ENCODE data around the gene VIPR2.

DNA sequence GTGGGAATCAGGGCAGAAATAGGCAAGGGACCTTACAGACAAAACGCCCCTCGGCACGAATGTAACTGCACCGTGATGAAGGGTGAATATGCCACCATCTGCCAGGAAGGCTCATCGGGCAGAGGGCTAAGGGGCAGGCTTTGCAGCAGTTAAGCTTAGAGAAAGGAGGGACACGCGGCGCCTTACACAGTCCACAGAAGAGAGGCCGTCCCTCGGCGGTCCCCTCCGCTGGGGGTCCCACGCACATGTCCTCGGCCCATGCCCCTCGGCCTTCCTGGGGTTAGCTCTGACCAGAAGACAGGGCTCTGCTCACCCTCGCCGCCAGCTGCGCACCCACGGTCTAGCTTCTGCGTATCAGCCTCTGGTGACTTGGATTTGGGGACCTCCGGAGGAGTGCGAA is 147.2 kb downstream of the VIPR2 start:
- TF ChIP-seq POLR2A (IDR thresholded peaks at IDR 0.05): no peak
- TF ChIP-seq, protein P1, sequence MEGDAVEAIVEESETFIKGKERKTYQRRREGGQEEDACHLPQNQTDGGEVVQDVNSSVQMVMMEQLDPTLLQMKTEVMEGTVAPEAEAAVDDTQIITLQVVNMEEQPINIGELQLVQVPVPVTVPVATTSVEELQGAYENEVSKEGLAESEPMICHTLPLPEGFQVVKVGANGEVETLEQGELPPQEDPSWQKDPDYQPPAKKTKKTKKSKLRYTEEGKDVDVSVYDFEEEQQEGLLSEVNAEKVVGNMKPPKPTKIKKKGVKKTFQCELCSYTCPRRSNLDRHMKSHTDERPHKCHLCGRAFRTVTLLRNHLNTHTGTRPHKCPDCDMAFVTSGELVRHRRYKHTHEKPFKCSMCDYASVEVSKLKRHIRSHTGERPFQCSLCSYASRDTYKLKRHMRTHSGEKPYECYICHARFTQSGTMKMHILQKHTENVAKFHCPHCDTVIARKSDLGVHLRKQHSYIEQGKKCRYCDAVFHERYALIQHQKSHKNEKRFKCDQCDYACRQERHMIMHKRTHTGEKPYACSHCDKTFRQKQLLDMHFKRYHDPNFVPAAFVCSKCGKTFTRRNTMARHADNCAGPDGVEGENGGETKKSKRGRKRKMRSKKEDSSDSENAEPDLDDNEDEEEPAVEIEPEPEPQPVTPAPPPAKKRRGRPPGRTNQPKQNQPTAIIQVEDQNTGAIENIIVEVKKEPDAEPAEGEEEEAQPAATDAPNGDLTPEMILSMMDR (IDR thresholded peaks at IDR 0.05): no peak
